GM23338 (cell line): ENCODE data around the gene ZMAT2. TPM values are rescaled to one million over a fixed set of nuclear protein-coding genes. Genes with fewer than 3 reads are reported as not detected.

Experiments
- ATAC-seq: fragments of 200-7000 bp; cut with Tn5 transposase; 3 replicates; pipeline ENCODE4 v1.9.1; 2020
- DNase-seq: peaks from one replicate; pipeline ENCODE4 v3.0.0-alpha.2; 2015; ENCODE audit warnings: low spot score
- H2AFZ ChIP-seq: fragments of 200-600 bp; sonication (generic); 2 replicates; pipeline ENCODE4 v1.8.0; 2016; ENCODE audit warnings: antibody characterized with exemption, mild to moderate bottlenecking, moderate library complexity
- H3F3A ChIP-seq: fragments of 200-600 bp; sonication (generic); replicated peaks from 2 replicates; pipeline ENCODE4 v1.8.0; 2017; ENCODE audit warnings: antibody characterized with exemption, mixed run types, low read depth
- H3K27ac ChIP-seq: fragments of 200-600 bp; sonication (generic); 2 replicates; pipeline ENCODE4 v1.6.1; 2016; ENCODE audit warnings: low read depth
- H3K27me3 ChIP-seq: fragments of 200-600 bp; sonication (generic); 2 replicates; pipeline ENCODE4 v1.8.0; 2016; ENCODE audit warnings: mild to moderate bottlenecking, mixed run types, moderate library complexity; ENCODE audit not compliant: insufficient read depth
- H3K36me3 ChIP-seq: fragments of 200-600 bp; sonication (generic); 2 replicates; pipeline ENCODE4 v1.8.0; 2016; ENCODE audit warnings: mild to moderate bottlenecking; ENCODE audit not compliant: insufficient read depth
- H3K4me1 ChIP-seq: fragments of 200-600 bp; sonication (generic); 2 replicates; pipeline ENCODE4 v1.8.0; 2016; ENCODE audit warnings: mild to moderate bottlenecking, moderate library complexity; ENCODE audit not compliant: insufficient read depth
- H3K4me2 ChIP-seq: fragments of 200-600 bp; sonication (generic); 2 replicates; pipeline ENCODE4 v1.7.1; 2017; ENCODE audit warnings: mixed run types
- H3K4me3 ChIP-seq: fragments of 200-600 bp; sonication (generic); 2 replicates; pipeline ENCODE4 v1.6.1; 2016; ENCODE audit warnings: mixed run types
- H3K79me2 ChIP-seq: fragments of 200-600 bp; sonication (generic); replicated peaks from 2 replicates; pipeline ENCODE4 v1.8.0; 2017; ENCODE audit warnings: mild to moderate bottlenecking; ENCODE audit not compliant: insufficient read depth
- H3K9me2 ChIP-seq: fragments of 200-600 bp; sonication (generic); 2 replicates; pipeline ENCODE4 v1.8.0; 2017; ENCODE audit not compliant: insufficient read depth
- H4K20me1 ChIP-seq: fragments of 200-600 bp; sonication (generic); replicated peaks from 2 replicates; pipeline ENCODE4 v1.8.0; 2017; ENCODE audit warnings: mild to moderate bottlenecking; ENCODE audit not compliant: insufficient read depth
- H3K27ac Mint-ChIP-seq: 2 replicates; pipeline ENCODE4 v1.8.0; 2020; ENCODE audit warnings: inconsistent platforms, mild to moderate bottlenecking, moderate library complexity, mixed read lengths
- H3K27me3 Mint-ChIP-seq: 3 replicates; pipeline ENCODE4 v1.8.0; 2022; ENCODE audit warnings: low read depth, mild to moderate bottlenecking, moderate library complexity, mixed read lengths, inconsistent platforms; ENCODE audit not compliant: insufficient read depth, poor library complexity
- H3K36me3 Mint-ChIP-seq: 3 replicates; pipeline ENCODE4 v1.8.0; 2021; ENCODE audit warnings: low read depth, mild to moderate bottlenecking, inconsistent platforms, moderate library complexity, mixed read lengths
- H3K4me1 Mint-ChIP-seq: 3 replicates; pipeline ENCODE4 v1.8.0; 2020; ENCODE audit warnings: mild to moderate bottlenecking, inconsistent platforms, mixed read lengths
- H3K4me3 Mint-ChIP-seq: 3 replicates; pipeline ENCODE4 v1.8.0; 2021; ENCODE audit warnings: moderate library complexity, mild to moderate bottlenecking, inconsistent platforms, mixed read lengths
- H3K9me3 Mint-ChIP-seq: 3 replicates; pipeline ENCODE4 v1.8.0; 2020; ENCODE audit warnings: moderate library complexity, mild to moderate bottlenecking, inconsistent platforms, mixed read lengths
- CREB1 ChIP-seq: fragments of 250-450 bp; sonication (Bioruptor Pico); IDR thresholded peaks from 2 replicates; pipeline ENCODE4 v1.5.0; 2020; ENCODE audit warnings: low read depth, mild to moderate bottlenecking, moderate library complexity
- ETS1 ChIP-seq: IDR thresholded peaks from 2 replicates; pipeline ENCODE4 v1.6.1; 2016; ENCODE audit warnings: antibody characterized with exemption
- EZH2 ChIP-seq: fragments of 200-600 bp; sonication (generic); IDR thresholded peaks from one replicate; pipeline ENCODE4 v1.8.0; 2017; ENCODE audit warnings: antibody characterized with exemption, mild to moderate bottlenecking, low read depth; ENCODE audit not compliant: unreplicated experiment
- EZH2phosphoT487 ChIP-seq: fragments of 200-600 bp; sonication (generic); IDR thresholded peaks from one replicate; pipeline ENCODE4 v1.8.1; 2018; ENCODE audit warnings: antibody characterized with exemption; ENCODE audit not compliant: unreplicated experiment
- POLR2AphosphoS5 ChIP-seq: IDR thresholded peaks from 2 replicates; pipeline ENCODE4 v1.6.1; 2016; ENCODE audit warnings: antibody characterized with exemption, low read depth
- REST ChIP-seq: IDR thresholded peaks from one replicate; pipeline ENCODE4 v1.6.1; 2018; ENCODE audit warnings: antibody characterized with exemption; ENCODE audit not compliant: unreplicated experiment
- STAT1 ChIP-seq: IDR thresholded peaks from one replicate; pipeline ENCODE4 v1.6.1; 2016; ENCODE audit warnings: antibody characterized with exemption; ENCODE audit not compliant: unreplicated experiment
- ZNF114 ChIP-seq: fragments of 250-450 bp; sonication (Bioruptor Pico); IDR thresholded peaks from 2 replicates; pipeline ENCODE4 v1.5.0; 2020; ENCODE audit warnings: mild to moderate bottlenecking, moderate library complexity
- ZNF331 ChIP-seq: fragments of 250-450 bp; sonication (Bioruptor Pico); IDR thresholded peaks from 2 replicates; pipeline ENCODE4 v1.5.0; 2020; ENCODE audit warnings: low read depth, mild to moderate bottlenecking, moderate library complexity
- ZNF462 ChIP-seq: fragments of 250-450 bp; sonication (Bioruptor Pico); IDR thresholded peaks from 2 replicates; pipeline ENCODE4 v1.5.0; 2020; ENCODE audit warnings: mild to moderate bottlenecking, moderate library complexity
- polyA plus RNA-seq: library from polyadenylated mRNA; unstranded; fragments of >200 nt; fragmentation: Nextera tagmentation; extraction: Ambion mirVana; gene quantifications from 2 replicates; pipeline ENCODE4 v1.2.1, GENCODE V29; 2016
- total RNA-seq: library from RNA; depleted of rRNA; stranded (reverse); fragments of >200 nt; shearing (Covaris generic); gene quantifications from 2 replicates; pipeline ENCODE4 v1.2.3, GENCODE V29; 2014

Gene ZMAT2
- total and polyA plus RNA-seq, 2 experiments from 2014 or later: 26.4 to 50.6 TPM

- no peaks in the 10 kb centered on the region for H3K27me3 ChIP-seq
- ATAC-seq (peak; percentile 96), DNase-seq (peak; percentile 90)
- H3K79me2 ChIP-seq: no peaks in the 10 kb centered on the region
- Mint-ChIP-seq H3K27ac (0 out of 2 replicates have a peak overlapping the region, but pooled peaks have one; percentile 3), H3K4me1 (no peaks in the 10 kb centered on the region), H3K4me3 (peak overlapping the region; percentile 90), H3K36me3 (no peaks in the 10 kb centered on the region), H3K27me3 (peaks cover 10% of the 10 kb centered on the region), H3K9me3 (peaks cover 4% of the 10 kb centered on the region; the same call in 2 of the 3 replicates)
- peak overlapping the region; percentile 98 for H2AFZ ChIP-seq
- peak overlapping the region; percentile 83 for H3K4me2 ChIP-seq
- H3K27ac ChIP-seq: no peak overlapping the region; the same call in 1 of the 2 replicates
- no peaks in the 10 kb centered on the region for H4K20me1 ChIP-seq
- H3K4me3 ChIP-seq: peak overlapping the region; percentile 76
- H3F3A ChIP-seq: no peaks in the 10 kb centered on the region
- no peaks in the 10 kb centered on the region for H3K36me3 ChIP-seq
- no peaks in the 10 kb centered on the region for H3K4me1 ChIP-seq
- TF ChIP-seq EZH2phosphoT487: no peak
- no peak for TF ChIP-seq EZH2
- no peak for TF ChIP-seq ZNF331 (CRISPR knock-in tag)
- TF ChIP-seq ETS1: no peak
- no peak for TF ChIP-seq ZNF114 (CRISPR knock-in tag)
- TF ChIP-seq CREB1 (CRISPR knock-in tag): peak; percentile 92
- TF ChIP-seq ZNF462 (CRISPR knock-in tag): no peak
- TF ChIP-seq POLR2AphosphoS5: no peak
- no peak for TF ChIP-seq STAT1
- peak; percentile 59 for TF ChIP-seq REST
- H3K9me2 ChIP-seq: no peaks in the 10 kb centered on the region
Measured at GRCh38 chr5:140725799-140726471, 25.7 kb downstream of the ZMAT2 start.
